BE2C (cell line): ENCODE data around the gene CHPF. TPM values are rescaled to one million over a fixed set of nuclear protein-coding genes. Genes with fewer than 3 reads are reported as not detected.

Experiments
- DNase-seq: peaks from one replicate; pipeline ENCODE4 v3.0.0-alpha.2; 2020
- H3K27me3 ChIP-seq: fragments of 250-450 bp; sonication (Bioruptor Pico); 2 replicates; pipeline ENCODE4 v1.5.1; 2020; ENCODE audit warnings: mild to moderate bottlenecking
- H3K36me3 ChIP-seq: fragments of 250-450 bp; sonication (Bioruptor Pico); 2 replicates; pipeline ENCODE4 v1.5.1; 2020; ENCODE audit warnings: mild to moderate bottlenecking
- H3K4me1 ChIP-seq: fragments of 250-450 bp; sonication (Bioruptor Pico); 2 replicates; pipeline ENCODE4 v1.5.1; 2020
- H3K4me3 ChIP-seq: 2 replicates; pipeline ENCODE4 v1.5.1; 2011; ENCODE audit warnings: low read depth, low read length
- H3K9me3 ChIP-seq: fragments of 250-450 bp; sonication (Bioruptor Pico); 2 replicates; pipeline ENCODE4 v1.5.1; 2020
- CTCF ChIP-seq: IDR thresholded peaks from 2 replicates; pipeline ENCODE4 v1.5.1; 2012; ENCODE audit warnings: mild to moderate bottlenecking, low read depth, low read length
- polyA plus RNA-seq: library from polyadenylated mRNA; unstranded; fragments of >200 nt; gene quantifications from one replicate; pipeline ENCODE4 v1.2.1, GENCODE V29; 2012; ENCODE audit warnings: low read depth, missing spikeins; ENCODE audit not compliant: insufficient read length, insufficient read depth

Gene CHPF, protein sequence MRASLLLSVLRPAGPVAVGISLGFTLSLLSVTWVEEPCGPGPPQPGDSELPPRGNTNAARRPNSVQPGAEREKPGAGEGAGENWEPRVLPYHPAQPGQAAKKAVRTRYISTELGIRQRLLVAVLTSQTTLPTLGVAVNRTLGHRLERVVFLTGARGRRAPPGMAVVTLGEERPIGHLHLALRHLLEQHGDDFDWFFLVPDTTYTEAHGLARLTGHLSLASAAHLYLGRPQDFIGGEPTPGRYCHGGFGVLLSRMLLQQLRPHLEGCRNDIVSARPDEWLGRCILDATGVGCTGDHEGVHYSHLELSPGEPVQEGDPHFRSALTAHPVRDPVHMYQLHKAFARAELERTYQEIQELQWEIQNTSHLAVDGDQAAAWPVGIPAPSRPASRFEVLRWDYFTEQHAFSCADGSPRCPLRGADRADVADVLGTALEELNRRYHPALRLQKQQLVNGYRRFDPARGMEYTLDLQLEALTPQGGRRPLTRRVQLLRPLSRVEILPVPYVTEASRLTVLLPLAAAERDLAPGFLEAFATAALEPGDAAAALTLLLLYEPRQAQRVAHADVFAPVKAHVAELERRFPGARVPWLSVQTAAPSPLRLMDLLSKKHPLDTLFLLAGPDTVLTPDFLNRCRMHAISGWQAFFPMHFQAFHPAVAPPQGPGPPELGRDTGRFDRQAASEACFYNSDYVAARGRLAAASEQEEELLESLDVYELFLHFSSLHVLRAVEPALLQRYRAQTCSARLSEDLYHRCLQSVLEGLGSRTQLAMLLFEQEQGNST
- 304 TPM for polyA plus RNA-seq

DNA sequence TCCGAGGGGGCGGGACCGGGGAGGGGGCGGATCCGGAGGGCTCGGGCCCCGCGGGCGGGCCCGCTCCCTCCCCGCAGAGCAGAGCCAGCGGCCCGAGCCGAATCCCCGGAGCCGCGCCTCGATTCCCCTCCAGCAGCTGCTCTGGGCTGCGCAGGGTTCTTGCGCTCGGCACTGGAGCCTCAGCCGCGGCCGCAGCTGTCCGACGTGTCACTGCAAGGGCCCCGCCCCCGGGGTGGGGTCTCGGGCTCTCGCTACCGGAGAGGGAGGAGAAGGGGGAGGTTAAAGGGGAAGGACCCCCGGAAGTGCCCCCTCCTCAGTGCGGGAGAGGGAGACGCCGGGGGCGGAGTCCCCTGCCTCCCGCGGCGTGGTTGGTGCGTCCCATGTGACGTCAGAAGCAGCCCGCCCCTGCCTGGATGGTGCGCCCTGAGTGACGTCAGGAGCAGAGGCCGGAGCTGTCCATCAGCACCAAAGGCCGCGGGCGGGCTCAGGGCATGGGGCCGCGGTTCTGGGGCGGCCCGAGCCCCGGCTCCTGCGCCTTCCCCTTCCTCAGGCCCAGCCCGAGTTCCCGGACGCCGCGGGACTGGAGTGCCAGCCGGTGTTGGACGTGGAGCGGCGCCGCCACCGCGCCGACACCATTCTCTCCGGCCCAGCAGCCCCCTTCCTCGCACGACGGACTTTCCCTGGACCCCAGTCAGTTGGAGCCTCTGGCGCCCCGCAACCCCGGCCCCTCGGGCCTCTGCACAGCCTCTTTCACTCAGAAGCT, at the start of gene CHPF, which contains the start of gene TMEM198:
TSS of gene CHPF (minus strand) at position 214 of the 763 bp plus-strand sequence. CDS start 271 bp downstream, outside the sequence.
TSS of gene TMEM198 (plus strand) at position 433 of the 763 bp plus-strand sequence. CDS start 700 bp downstream, outside the sequence.
- Histone ChIP-seq H3K9me3 (no peaks in the 10 kb centered on the region), H3K4me1 (no peaks in the 10 kb centered on the region; the same call in 1 of the 2 replicates), H3K36me3 (peaks cover 26% of the 10 kb centered on the region), H3K4me3 (peak within 1 kb of the TSS; percentile 90), H3K27me3 (no peaks in the 10 kb centered on the region)
- TF ChIP-seq CTCF, result no peak
- peak; percentile 100 for DNase-seq

DNA sequence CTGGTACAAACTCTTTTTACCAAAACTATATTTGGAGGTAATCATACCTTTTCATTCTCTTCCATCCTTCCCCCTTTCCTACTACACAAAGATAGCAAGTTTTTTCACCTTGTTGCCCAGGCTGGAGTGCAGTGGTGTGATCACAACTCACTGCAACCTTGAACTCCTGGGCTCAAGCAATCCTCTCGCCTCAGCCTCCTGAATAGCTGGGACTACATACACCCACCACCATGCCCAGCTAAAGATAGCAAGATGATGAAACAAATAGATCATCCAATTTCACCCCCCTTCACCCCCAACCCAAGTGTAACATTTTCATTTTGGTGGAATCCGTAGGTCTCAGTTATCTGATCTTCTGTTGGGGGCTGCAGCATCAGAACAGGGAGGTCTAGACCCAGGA, 49.5 kb upstream of the CHPF start:
- H3K9me3 ChIP-seq, result peaks cover 4% of the 10 kb centered on the region; the same call in 1 of the 2 replicates
- no peak for TF ChIP-seq CTCF
- no peak for DNase-seq
- H3K27me3 ChIP-seq, result no peaks in the 10 kb centered on the region
- H3K36me3 ChIP-seq, result no peaks in the 10 kb centered on the region
- peaks cover 13% of the 10 kb centered on the region for H3K4me1 ChIP-seq
- H3K4me3 ChIP-seq, result no peak overlapping the region

DNA sequence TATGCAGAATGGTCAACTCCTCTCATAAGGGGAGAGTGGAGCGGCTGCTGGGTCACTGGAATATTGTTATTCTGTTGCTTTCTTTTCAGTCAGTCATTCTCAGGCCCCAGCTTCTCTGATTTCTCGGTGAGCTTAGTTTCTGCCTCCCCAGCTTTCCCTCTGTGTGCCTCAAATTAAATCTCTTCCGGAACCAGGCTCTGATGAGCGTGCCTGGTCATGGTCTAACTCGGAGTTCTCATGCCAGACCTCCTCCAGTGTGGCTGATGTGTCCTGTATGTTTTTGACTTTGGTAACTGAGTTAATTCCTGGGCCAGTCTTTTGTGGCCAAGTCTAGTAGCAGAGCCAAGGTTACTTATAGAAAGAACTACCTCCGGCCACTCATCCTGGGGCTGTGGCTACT, 49.1 kb upstream of the CHPF start:
- no peaks in the 10 kb centered on the region for H3K36me3 ChIP-seq
- peak; percentile 68 for DNase-seq
- H3K4me3 ChIP-seq, result 0 out of 2 replicates have a peak overlapping the region, but pooled peaks have one; percentile 5
- TF ChIP-seq CTCF, result no peak
- H3K4me1 ChIP-seq, result peaks cover 13% of the 10 kb centered on the region
- no peaks in the 10 kb centered on the region for H3K27me3 ChIP-seq
- peaks cover 4% of the 10 kb centered on the region; the same call in 1 of the 2 replicates for H3K9me3 ChIP-seq

DNA sequence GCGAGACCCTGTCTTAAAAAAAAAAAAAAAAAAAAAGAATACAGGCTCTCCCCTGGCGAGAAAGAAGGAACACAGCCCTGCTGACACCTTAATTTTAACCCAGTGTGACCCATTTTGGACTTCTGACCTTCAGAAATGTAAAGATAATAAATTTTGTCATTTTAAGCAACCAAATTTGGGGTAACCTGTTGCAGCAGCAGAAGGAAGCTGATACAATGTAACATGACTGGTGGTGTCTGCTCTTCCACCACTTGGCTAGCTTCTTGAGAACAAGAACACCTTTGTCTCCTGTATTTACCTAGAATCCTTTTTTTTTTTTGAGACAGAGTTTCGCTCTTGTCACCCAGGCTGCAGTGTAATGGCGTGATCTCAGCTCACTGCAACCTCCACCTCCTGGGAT, 47.5 kb upstream of the CHPF start:
- no peaks in the 10 kb centered on the region for H3K27me3 ChIP-seq
- TF ChIP-seq CTCF, result no peak
- H3K4me1 ChIP-seq, result peaks cover 13% of the 10 kb centered on the region
- no peak overlapping the region for H3K4me3 ChIP-seq
- DNase-seq, result no peak
- peaks cover 4% of the 10 kb centered on the region; the same call in 1 of the 2 replicates for H3K9me3 ChIP-seq
- no peaks in the 10 kb centered on the region for H3K36me3 ChIP-seq

GRCh38 chr2:219581346-219581745, 37.7 kb upstream of the CHPF start:
- no peaks in the 10 kb centered on the region for H3K36me3 ChIP-seq
- H3K4me1 ChIP-seq, result peaks cover 13% of the 10 kb centered on the region
- TF ChIP-seq CTCF, result no peak
- DNase-seq, result no peak
- no peak overlapping the region for H3K4me3 ChIP-seq
- H3K27me3 ChIP-seq, result no peaks in the 10 kb centered on the region
- H3K9me3 ChIP-seq, result no peaks in the 10 kb centered on the region
